Neural progenitor cell (in vitro differentiated cells): ENCODE results near the gene SNRNP27. TPM values are rescaled to one million over a fixed set of nuclear protein-coding genes. Genes with fewer than 3 reads are reported as not detected.

Source experiments
- DNase-seq: peaks from one replicate; pipeline ENCODE4 v3.0.0-alpha.2; 2016; ENCODE audit warnings: low spot score
- H2AFZ ChIP-seq: fragments of 200-600 bp; sonication (generic); replicated peaks from 2 replicates; pipeline ENCODE4 v1.6.1; 2016; ENCODE audit warnings: antibody characterized with exemption
- H3F3A ChIP-seq: fragments of 200-600 bp; sonication (generic); 2 replicates; pipeline ENCODE4 v1.6.1; 2016; ENCODE audit warnings: antibody characterized with exemption, low read depth
- H3K27ac ChIP-seq: fragments of 200-600 bp; sonication (generic); 2 replicates; pipeline ENCODE4 v1.5.1; 2016; ENCODE audit warnings: mild to moderate bottlenecking
- H3K27me3 ChIP-seq: fragments of 200-600 bp; sonication (generic); 2 replicates; pipeline ENCODE4 v1.6.1; 2016; ENCODE audit warnings: mild to moderate bottlenecking, moderate library complexity
- H3K36me3 ChIP-seq: fragments of 200-600 bp; sonication (generic); 2 replicates; pipeline ENCODE4 v1.5.1; 2016
- H3K4me1 ChIP-seq: fragments of 200-600 bp; sonication (generic); 2 replicates; pipeline ENCODE4 v1.6.1; 2016; ENCODE audit warnings: mixed run types
- H3K4me2 ChIP-seq: fragments of 200-600 bp; sonication (generic); 2 replicates; pipeline ENCODE4 v1.6.1; 2016
- H3K4me3 ChIP-seq: fragments of 200-600 bp; sonication (generic); 2 replicates; pipeline ENCODE4 v1.5.1; 2016
- H3K79me2 ChIP-seq: fragments of 200-600 bp; sonication (generic); 2 replicates; pipeline ENCODE4 v1.6.1; 2016; ENCODE audit warnings: low read depth
- H3K9ac ChIP-seq: fragments of 200-600 bp; sonication (generic); 2 replicates; pipeline ENCODE4 v1.6.1; 2016
- H3K9me3 ChIP-seq: fragments of 200-600 bp; sonication (generic); 2 replicates; pipeline ENCODE4 v1.5.1; 2016; ENCODE audit warnings: low read depth
- H4K20me1 ChIP-seq: fragments of 200-600 bp; sonication (generic); 2 replicates; pipeline ENCODE4 v1.6.1; 2016; ENCODE audit warnings: low read depth
- H3K27ac Mint-ChIP-seq: 3 replicates; pipeline ENCODE4 v1.8.0; 2021; ENCODE audit warnings: mixed read lengths
- H3K27me3 Mint-ChIP-seq: 2 replicates; pipeline ENCODE4 v1.8.0; 2022; ENCODE audit warnings: low read depth, mild to moderate bottlenecking, inconsistent platforms, moderate library complexity, mixed read lengths; ENCODE audit not compliant: insufficient read depth
- H3K36me3 Mint-ChIP-seq: 3 replicates; pipeline ENCODE4 v1.8.0; 2021; ENCODE audit warnings: mixed read lengths
- H3K4me1 Mint-ChIP-seq: 3 replicates; pipeline ENCODE4 v1.8.0; 2021; ENCODE audit warnings: mixed read lengths
- H3K4me3 Mint-ChIP-seq: 3 replicates; pipeline ENCODE4 v1.8.0; 2021; ENCODE audit warnings: mild to moderate bottlenecking, moderate library complexity, mixed read lengths
- H3K9me3 Mint-ChIP-seq: 3 replicates; pipeline ENCODE4 v1.8.0; 2020; ENCODE audit warnings: mixed read lengths
- CTCF ChIP-seq: fragments of 200-600 bp; sonication (generic); IDR thresholded peaks from 2 replicates; pipeline ENCODE4 v1.5.1; 2017; ENCODE audit warnings: antibody characterized with exemption, mild to moderate bottlenecking
- EZH2 ChIP-seq: fragments of 200-600 bp; sonication (generic); IDR thresholded peaks from 2 replicates; pipeline ENCODE4 v1.6.1; 2017; ENCODE audit warnings: antibody characterized with exemption, mild to moderate bottlenecking, moderate library complexity
- EZH2phosphoT487 ChIP-seq: fragments of 200-600 bp; sonication (generic); IDR thresholded peaks from 2 replicates; pipeline ENCODE4 v1.6.1; 2017; ENCODE audit warnings: antibody characterized with exemption
- small RNA-seq: library from RNA; depleted of rRNA; stranded (forward); fragments of <200 nt; gene quantifications from one replicate; pipeline ENCODE3, GENCODE V24; 2015
- total RNA-seq: library from RNA; depleted of rRNA; stranded (reverse); fragments of >200 nt; gene quantifications from 2 replicates; pipeline ENCODE4 v1.2.3, GENCODE V29; 2015; ENCODE audit warnings: low replicate concordance

The SNRNP27 gene
- total RNA-seq, 1 donor from 2014 or later: 131 TPM

GRCh38 chr2:69952336-69953115 is 58.8 kb downstream of the SNRNP27 start:
- Histone ChIP-seq H3K4me1 (peaks cover 7% of the 10 kb centered on the region), H3F3A (no peaks in the 10 kb centered on the region), H3K27me3 (no peaks in the 10 kb centered on the region), H3K4me3 (no peak overlapping the region), H4K20me1 (no peaks in the 10 kb centered on the region), H3K79me2 (no peaks in the 10 kb centered on the region), H3K9ac (no peak overlapping the region), H3K4me2 (no peak overlapping the region), H3K27ac (no peak overlapping the region), H3K9me3 (no peaks in the 10 kb centered on the region), H3K36me3 (no peaks in the 10 kb centered on the region), H2AFZ (no peak overlapping the region)
- Mint-ChIP-seq H3K27me3 (peaks cover under 1% of the 10 kb centered on the region), H3K27ac (no peak overlapping the region), H3K4me3 (no peak overlapping the region), H3K4me1 (peaks cover 7% of the 10 kb centered on the region), H3K9me3 (no peaks in the 10 kb centered on the region), H3K36me3 (no peaks in the 10 kb centered on the region)
- TF ChIP-seq EZH2phosphoT487 (no peak), CTCF (no peak), EZH2 (no peak)
- no peak for DNase-seq

GRCh38 chr2:69954084-69954483 is 60.3 kb downstream of the SNRNP27 start:
- Histone ChIP-seq H3K9me3 (no peaks in the 10 kb centered on the region), H3F3A (no peaks in the 10 kb centered on the region), H3K9ac (no peak overlapping the region), H3K27ac (no peak overlapping the region), H4K20me1 (no peaks in the 10 kb centered on the region), H3K4me1 (peaks cover 6% of the 10 kb centered on the region), H2AFZ (no peak overlapping the region), H3K36me3 (no peaks in the 10 kb centered on the region), H3K4me2 (no peak overlapping the region), H3K4me3 (no peak overlapping the region), H3K27me3 (no peaks in the 10 kb centered on the region), H3K79me2 (no peaks in the 10 kb centered on the region)
- no peaks in the 10 kb centered on the region for H3K9me3 Mint-ChIP-seq
- no peak overlapping the region for H3K27ac Mint-ChIP-seq
- DNase-seq: no peak
- no peaks in the 10 kb centered on the region for H3K36me3 Mint-ChIP-seq
- H3K4me3 Mint-ChIP-seq: no peak overlapping the region
- H3K4me1 Mint-ChIP-seq: peaks cover 7% of the 10 kb centered on the region
- no peak for TF ChIP-seq EZH2phosphoT487
- TF ChIP-seq EZH2: no peak
- no peak for TF ChIP-seq CTCF
- peaks cover 2% of the 10 kb centered on the region for H3K27me3 Mint-ChIP-seq

Small RNAs within 50 kb of the gene (small RNA-seq; reads per million reads assigned to genes)
- gene RPL23AP92: not detected

Other genes with a start within 250 kb of the SNRNP27 start
- gene ANXA4, start 151.8 kb upstream of the SNRNP27 start, total RNA-seq: 4.7 and 7.0 TPM in 2 replicates
- gene GMCL1, start 64.3 kb upstream of the SNRNP27 start, total RNA-seq: 16.2 and 23.1 TPM in 2 replicates
- 3.9 and 5.3 TPM in 2 replicates for gene MXD1, start 21.2 kb downstream of the SNRNP27 start, total RNA-seq
- gene ASPRV1, start 67.7 kb downstream of the SNRNP27 start, total RNA-seq: 0.30 and 1.2 TPM in 2 replicates
- 62.0 and 82.0 TPM in 2 replicates for gene PCBP1, start 193.5 kb downstream of the SNRNP27 start, total RNA-seq